Kidney (tissue), 14 donors: Measurements from ENCODE around the gene TMEM107. TPM values are rescaled to one million over a fixed set of nuclear protein-coding genes. Genes with fewer than 3 reads are reported as not detected.

ENCODE experiments used
- DNase-seq, 5 donors: peaks; one replicate each; pipeline ENCODE4 v3.0.0-alpha.2; 2013 to 2020
- FAIRE-seq: peaks from 2 replicates; lab custom pipeline; 2012; peaks lifted over from hg19 to GRCh38; lab: Jason Lieb, UNC
- H3K27ac ChIP-seq, 2 donors: one replicate each; pipeline ENCODE4 v1.7.0; 2013; ENCODE audit warnings: low read depth in 2 of 2, low read length in 2 of 2, inconsistent platforms in 1 of 2
- H3K27me3 ChIP-seq: one replicate; pipeline ENCODE4 v1.7.1; 2013; ENCODE audit warnings: low read length, inconsistent platforms; ENCODE audit not compliant: control insufficient read depth, insufficient read depth
- H3K36me3 ChIP-seq, 3 donors: one replicate each; pipeline versions ENCODE4 v1.7.0 to v1.7.1; 2013; ENCODE audit warnings: low read length in 3 of 3, control low read depth in 1 of 3, inconsistent platforms in 1 of 3; ENCODE audit not compliant: insufficient read depth in 3 of 3, control insufficient read depth in 2 of 3
- H3K4me1 ChIP-seq, 3 donors: one replicate each; pipeline versions ENCODE4 v1.7.0 to v1.7.1; 2013; ENCODE audit warnings: low read length in 3 of 3, inconsistent platforms in 1 of 3, low read depth in 1 of 3; ENCODE audit not compliant: control insufficient read depth in 2 of 3, insufficient read depth in 2 of 3
- H3K4me3 ChIP-seq, 3 donors: one replicate each; pipeline versions ENCODE4 v1.7.0 to v1.8.1; 2013; ENCODE audit warnings: low read length in 3 of 3, control low read depth in 1 of 3, inconsistent platforms in 1 of 3
- H3K9ac ChIP-seq, 3 donors: one replicate each; pipeline versions ENCODE4 v1.7.0 to v1.7.1; 2013; ENCODE audit warnings: low read length in 3 of 3, control low read depth in 1 of 3, inconsistent platforms in 1 of 3
- H3K9me3 ChIP-seq, 3 donors: one replicate each; pipeline versions ENCODE4 v1.7.0 to v1.7.1; 2013; ENCODE audit warnings: low read length in 3 of 3, control low read depth in 1 of 3, inconsistent platforms in 1 of 3; ENCODE audit not compliant: control insufficient read depth in 2 of 3, insufficient read depth in 1 of 3
- CTCF ChIP-seq: IDR thresholded peaks from 3 replicates; pipeline ENCODE4 v1.5.1; 2012; ENCODE audit warnings: mild to moderate bottlenecking, moderate library complexity, borderline replicate concordance; ENCODE audit not compliant: insufficient read depth; ENCODE audit errors: extremely low read depth
- intact Hi-C: fragments of 100-400 bp; cut with DNase I; formaldehyde crosslinking; loops from one replicate; pipeline ENCODE4 v1.11.1; 2022
- polyA plus RNA-seq: library from polyadenylated mRNA; stranded (reverse); fragments of 350-450 nt; fragmentation: Illumina TruSeq; extraction: RNeasy Lipid Tissue Mini Kit (QIAGEN cat#74804); gene quantifications from one replicate; pipeline ENCODE4 v1.2.3, GENCODE V29; 2014; ENCODE audit warnings: low read depth, low replicate concordance; ENCODE audit not compliant: insufficient read depth
- total RNA-seq: library from RNA; stranded (reverse); fragmentation: NEBNext Ultra II Directional; extraction: Animal tissue kit (Norgen Biotek cat#: 25700); gene quantifications from one replicate; pipeline ENCODE4 v1.2.1, GENCODE V29; 2021
- donor health status: control.
- donor health status: control.
- donor health status: control.
- donor health status: control.
- donor health status: control.
- donor health status: DM: yes; HTN: yes; CAD: no.
- donor health status: Normal renal cell carcinoma (clear cell type).

The TMEM107 gene
- total and polyA plus RNA-seq, 2 donors from 2014 or later, result 23.4 to 24.6 TPM

- Histone ChIP-seq H3K36me3 (peaks cover 2 to 14% (median 2%) of the 10 kb centered on the region in 3 donors), H3K9ac (peak overlapping the region in 1 of 3 donors; percentile 29), H3K4me3 (no peak overlapping the region), H3K4me1 (peaks cover 4 to 36% (median 22%) of the 10 kb centered on the region in 3 donors), H3K9me3 (no peaks in the 10 kb centered on the region), H3K27ac (peak overlapping the region; percentile 18 to 29), H3K27me3 (no peaks in the 10 kb centered on the region)
- FAIRE-seq (no peak), DNase-seq (peak in 2 of 5 donors; percentile 49 to 63)
- intact Hi-C loops, result no loop called here
- TF ChIP-seq CTCF, result no peak
These were observed 16.5 kb downstream of the TMEM107 start for GRCh38 chr17:8159459-8160223.

- intact Hi-C loops, result no loop called here
- no peaks in the 10 kb centered on the region for H3K27me3 ChIP-seq
- H3K36me3 ChIP-seq, result peaks cover 2 to 14% (median 2%) of the 10 kb centered on the region in 3 donors
- TF ChIP-seq CTCF, result no peak
- H3K4me1 ChIP-seq, result peaks cover 4 to 35% (median 20%) of the 10 kb centered on the region in 3 donors
- DNase-seq, result peak in 2 of 5 donors; percentile 45 to 60
- H3K27ac ChIP-seq, result peak overlapping the region; percentile 73 to 99
- no peaks in the 10 kb centered on the region for H3K9me3 ChIP-seq
- H3K4me3 ChIP-seq, result no peak overlapping the region
- H3K9ac ChIP-seq, result no peak overlapping the region
- FAIRE-seq, result no peak
These were observed 17.2 kb downstream of the TMEM107 start for GRCh38 chr17:8159032-8159400.

- FAIRE-seq, result peak; percentile 77
- H3K36me3 ChIP-seq, result peaks cover 2 to 15% (median 2%) of the 10 kb centered on the region in 3 donors
- H3K27me3 ChIP-seq, result no peaks in the 10 kb centered on the region
- peak; percentile 90 to 94 (median 94) for DNase-seq
- peak overlapping the region in 1 of 3 donors; percentile 7 for H3K4me3 ChIP-seq
- intact Hi-C loops, result no loop called here
- TF ChIP-seq CTCF, result peak; percentile 89
- peaks cover 4 to 30% (median 20%) of the 10 kb centered on the region in 3 donors for H3K4me1 ChIP-seq
- H3K9me3 ChIP-seq, result no peaks in the 10 kb centered on the region
- H3K27ac ChIP-seq, result peak overlapping the region; percentile 73 to 99
- H3K9ac ChIP-seq, result peak overlapping the region in 2 of 3 donors; percentile 30 to 64
These were observed 17.7 kb downstream of the TMEM107 start for GRCh38 chr17:8158267-8159031.
